ENCODE data around the gene PLXNA2. TPM values are rescaled to one million over a fixed set of nuclear protein-coding genes. Genes with fewer than 3 reads are reported as not detected.
A peak's percentile ranks its signal among the peaks of the same experiment; 100 is the strongest.

PLXNA2 gene
- total RNA-seq, 1 donor from 2014 or later: 1.7 TPM

DNA sequence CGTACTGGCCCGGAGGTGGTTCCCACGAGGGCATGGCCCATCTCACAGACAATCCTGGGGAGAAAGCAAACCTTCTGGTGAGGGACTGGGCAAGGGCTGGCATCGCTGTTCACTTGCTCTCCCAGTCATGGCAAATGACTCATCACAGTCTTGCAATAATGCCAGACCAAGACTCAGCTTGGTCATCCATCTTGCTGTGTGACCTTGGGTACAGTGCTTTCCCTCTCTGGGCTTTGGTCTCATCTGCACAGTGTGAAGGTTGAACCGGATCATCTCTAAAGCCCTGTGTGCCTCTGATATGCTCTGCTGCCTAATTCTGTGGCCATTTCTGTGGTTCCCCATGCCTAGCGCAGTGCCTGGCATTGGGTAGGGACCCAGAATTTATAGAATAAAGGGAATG, 189.7 kb downstream of the PLXNA2 start:
- Mint-ChIP-seq H3K27ac (no peak overlapping the region), H3K27me3 (ENCODE audit: insufficient read depth, low read depth) (peaks cover 5% of the 10 kb centered on the region), H3K4me3 (no peak overlapping the region), H3K4me1 (peaks cover 38% of the 10 kb centered on the region), H3K36me3 (peaks cover 23% of the 10 kb centered on the region), H3K9me3 (no peaks in the 10 kb centered on the region)
- no peak overlapping the region for H3K9ac ChIP-seq
- no peaks in the 10 kb centered on the region for H3K9me3 ChIP-seq (ENCODE audit: low read depth)
- H3K27ac ChIP-seq: no peak overlapping the region
- no peaks in the 10 kb centered on the region for H4K20me1 ChIP-seq (ENCODE audit: low read depth)
- H3F3A ChIP-seq (ENCODE audit: low read depth): peaks cover 13% of the 10 kb centered on the region
- H3K27me3 ChIP-seq: no peaks in the 10 kb centered on the region
- no peaks in the 10 kb centered on the region for H3K79me2 ChIP-seq (ENCODE audit: low read depth)
- no peaks in the 10 kb centered on the region for H3K36me3 ChIP-seq
- no peak for DNase-seq (ENCODE audit: low spot score)
- TF ChIP-seq EZH2 (IDR thresholded peaks at IDR 0.05) (no peak), EZH2phosphoT487 (IDR thresholded peaks at IDR 0.05) (no peak)
- TF ChIP-seq, protein P1, sequence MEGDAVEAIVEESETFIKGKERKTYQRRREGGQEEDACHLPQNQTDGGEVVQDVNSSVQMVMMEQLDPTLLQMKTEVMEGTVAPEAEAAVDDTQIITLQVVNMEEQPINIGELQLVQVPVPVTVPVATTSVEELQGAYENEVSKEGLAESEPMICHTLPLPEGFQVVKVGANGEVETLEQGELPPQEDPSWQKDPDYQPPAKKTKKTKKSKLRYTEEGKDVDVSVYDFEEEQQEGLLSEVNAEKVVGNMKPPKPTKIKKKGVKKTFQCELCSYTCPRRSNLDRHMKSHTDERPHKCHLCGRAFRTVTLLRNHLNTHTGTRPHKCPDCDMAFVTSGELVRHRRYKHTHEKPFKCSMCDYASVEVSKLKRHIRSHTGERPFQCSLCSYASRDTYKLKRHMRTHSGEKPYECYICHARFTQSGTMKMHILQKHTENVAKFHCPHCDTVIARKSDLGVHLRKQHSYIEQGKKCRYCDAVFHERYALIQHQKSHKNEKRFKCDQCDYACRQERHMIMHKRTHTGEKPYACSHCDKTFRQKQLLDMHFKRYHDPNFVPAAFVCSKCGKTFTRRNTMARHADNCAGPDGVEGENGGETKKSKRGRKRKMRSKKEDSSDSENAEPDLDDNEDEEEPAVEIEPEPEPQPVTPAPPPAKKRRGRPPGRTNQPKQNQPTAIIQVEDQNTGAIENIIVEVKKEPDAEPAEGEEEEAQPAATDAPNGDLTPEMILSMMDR (IDR thresholded peaks at IDR 0.05): no peak
- no peak overlapping the region for H2AFZ ChIP-seq (replicated peaks)
- H3K4me3 ChIP-seq: no peak overlapping the region
- peaks cover 31% of the 10 kb centered on the region for H3K4me1 ChIP-seq
- H3K4me2 ChIP-seq: peak overlapping the region; percentile 55

DNA sequence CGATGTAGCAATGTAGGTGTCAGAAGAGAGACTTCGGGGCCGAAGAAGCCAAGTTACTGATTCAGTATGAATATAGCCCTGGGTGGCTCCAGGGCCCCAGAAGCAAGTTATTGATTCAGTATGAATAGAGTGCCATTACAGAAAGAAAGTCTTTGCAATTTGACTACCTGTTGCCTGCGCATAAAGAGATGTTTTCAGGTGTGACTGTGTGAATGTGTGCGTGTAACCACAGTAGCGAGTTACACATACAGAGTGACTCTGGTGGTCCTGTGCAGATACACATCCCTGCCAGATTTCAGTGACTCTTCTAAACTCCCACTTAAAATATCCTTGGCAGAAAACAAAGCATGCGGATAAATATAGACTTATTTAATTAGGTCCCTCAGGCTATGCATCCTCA, 190.5 kb downstream of the PLXNA2 start:
- no peaks in the 10 kb centered on the region for H3K27me3 ChIP-seq
- Mint-ChIP-seq H3K27me3 (ENCODE audit: insufficient read depth, low read depth) (peaks cover 5% of the 10 kb centered on the region), H3K9me3 (no peaks in the 10 kb centered on the region), H3K4me1 (peaks cover 36% of the 10 kb centered on the region), H3K4me3 (no peak overlapping the region), H3K27ac (no peak overlapping the region), H3K36me3 (peaks cover 19% of the 10 kb centered on the region)
- no peaks in the 10 kb centered on the region for H3K36me3 ChIP-seq
- no peak overlapping the region for H3K4me3 ChIP-seq
- DNase-seq (ENCODE audit: low spot score): no peak
- H3K4me2 ChIP-seq: no peak overlapping the region
- H2AFZ ChIP-seq (replicated peaks): no peak overlapping the region
- no peak overlapping the region for H3K9ac ChIP-seq
- no peak overlapping the region for H3K27ac ChIP-seq
- peaks cover 22% of the 10 kb centered on the region for H3K4me1 ChIP-seq
- TF ChIP-seq EZH2phosphoT487 (IDR thresholded peaks at IDR 0.05) (no peak), EZH2 (IDR thresholded peaks at IDR 0.05) (no peak)
- TF ChIP-seq, protein P1 (IDR thresholded peaks at IDR 0.05): no peak
- H4K20me1 ChIP-seq (ENCODE audit: low read depth): no peaks in the 10 kb centered on the region
- H3K79me2 ChIP-seq (ENCODE audit: low read depth): no peaks in the 10 kb centered on the region
- H3F3A ChIP-seq (ENCODE audit: low read depth): peaks cover 13% of the 10 kb centered on the region
- no peaks in the 10 kb centered on the region for H3K9me3 ChIP-seq (ENCODE audit: low read depth)

DNA sequence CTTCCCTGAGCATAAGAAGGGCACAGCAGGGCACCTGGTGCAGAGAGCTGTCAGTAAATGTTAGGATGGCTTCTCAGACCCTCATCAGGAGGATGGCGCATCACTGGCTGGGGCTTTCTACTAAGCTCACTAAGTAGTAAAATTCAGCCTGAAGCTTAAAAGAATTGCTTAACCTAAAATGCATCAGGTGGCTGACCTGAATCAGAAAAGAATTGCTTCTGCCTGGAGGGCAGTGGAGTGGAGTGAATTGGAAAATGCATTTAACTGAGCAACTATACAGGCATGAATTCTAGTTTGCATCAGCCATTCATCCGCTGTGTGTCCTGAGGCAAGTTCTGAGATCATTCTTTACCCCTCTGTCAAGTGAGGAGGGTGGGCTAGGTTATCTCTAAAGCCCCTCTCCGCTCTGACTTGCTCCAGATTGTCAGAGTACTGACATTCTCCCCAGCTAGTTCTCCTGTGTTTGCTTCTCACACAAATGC, 191.2 kb downstream of the PLXNA2 start:
- Mint-ChIP-seq H3K4me1 (peaks cover 35% of the 10 kb centered on the region), H3K4me3 (no peak overlapping the region), H3K27me3 (ENCODE audit: insufficient read depth, low read depth) (peaks cover 5% of the 10 kb centered on the region), H3K9me3 (no peaks in the 10 kb centered on the region), H3K36me3 (peaks cover 19% of the 10 kb centered on the region), H3K27ac (no peak overlapping the region)
- H4K20me1 ChIP-seq (ENCODE audit: low read depth): no peaks in the 10 kb centered on the region
- DNase-seq (ENCODE audit: low spot score): no peak
- H3K36me3 ChIP-seq: no peaks in the 10 kb centered on the region
- no peaks in the 10 kb centered on the region for H3K27me3 ChIP-seq
- no peak overlapping the region for H3K4me3 ChIP-seq
- H3K4me1 ChIP-seq: peaks cover 20% of the 10 kb centered on the region
- H3F3A ChIP-seq (ENCODE audit: low read depth): peaks cover 13% of the 10 kb centered on the region
- no peaks in the 10 kb centered on the region for H3K79me2 ChIP-seq (ENCODE audit: low read depth)
- no peak overlapping the region for H3K9ac ChIP-seq
- H3K27ac ChIP-seq: no peak overlapping the region
- H2AFZ ChIP-seq (replicated peaks): no peak overlapping the region
- H3K9me3 ChIP-seq (ENCODE audit: low read depth): no peaks in the 10 kb centered on the region
- no peak overlapping the region for H3K4me2 ChIP-seq
- TF ChIP-seq EZH2 (IDR thresholded peaks at IDR 0.05): no peak
- TF ChIP-seq EZH2phosphoT487 (IDR thresholded peaks at IDR 0.05): no peak
- TF ChIP-seq, protein P1 (IDR thresholded peaks at IDR 0.05): no peak
